Osteocyte (in vitro differentiated cells): ENCODE results near the gene ARL15. TPM values are rescaled to one million over a fixed set of nuclear protein-coding genes. Genes with fewer than 3 reads are reported as not detected.
A peak's percentile ranks its signal among the peaks of the same experiment; 100 is the strongest.

Source experiments
- DNase-seq: peaks from one replicate; pipeline ENCODE4 v3.0.0; 2021; ENCODE audit warnings: mixed read lengths; ENCODE audit not compliant: unreplicated experiment; ENCODE audit errors: extremely low spot score
- H3K27ac Mint-ChIP-seq: one replicate; pipeline ENCODE4 v1.8.0; 2021; ENCODE audit warnings: mild to moderate bottlenecking, mixed read lengths; ENCODE audit not compliant: unreplicated experiment
- H3K27me3 Mint-ChIP-seq: one replicate; pipeline ENCODE4 v1.8.0; 2021; ENCODE audit warnings: mixed read lengths; ENCODE audit not compliant: unreplicated experiment
- H3K36me3 Mint-ChIP-seq: one replicate; pipeline ENCODE4 v1.8.0; 2021; ENCODE audit warnings: mixed read lengths; ENCODE audit not compliant: unreplicated experiment
- H3K4me1 Mint-ChIP-seq: one replicate; pipeline ENCODE4 v1.8.0; 2021; ENCODE audit warnings: mixed read lengths; ENCODE audit not compliant: unreplicated experiment
- H3K4me3 Mint-ChIP-seq: one replicate; pipeline ENCODE4 v1.8.0; 2021; ENCODE audit warnings: mild to moderate bottlenecking, moderate library complexity, mixed read lengths; ENCODE audit not compliant: unreplicated experiment
- H3K9me3 Mint-ChIP-seq: one replicate; pipeline ENCODE4 v1.8.0; 2021; ENCODE audit warnings: mixed read lengths; ENCODE audit not compliant: unreplicated experiment
- CTCF ChIP-seq: fragments of 200-600 bp; sonication (generic); IDR thresholded peaks from 2 replicates; pipeline ENCODE4 v1.5.0; 2021; ENCODE audit warnings: antibody characterized with exemption, mild to moderate bottlenecking, moderate library complexity
- total RNA-seq: library from RNA; stranded (reverse); gene quantifications from 2 replicates; pipeline ENCODE4 v1.2.1, GENCODE V29; 2021

Gene ARL15
- total RNA-seq, 1 donor from 2014 or later, result 16.6 TPM

- Mint-ChIP-seq H3K9me3 (no peaks in the 10 kb centered on the region), H3K27ac (no peak overlapping the region), H3K4me1 (peaks cover under 1% of the 10 kb centered on the region), H3K36me3 (no peaks in the 10 kb centered on the region), H3K4me3 (no peak overlapping the region), H3K27me3 (no peaks in the 10 kb centered on the region)
- peak; percentile 88 for TF ChIP-seq CTCF
- DNase-seq, result no peak
These were observed 92.4 kb downstream of the ARL15 start for GRCh38 chr5:54217826-54218503.

GRCh38 chr5:54215233-54215736, 95.1 kb downstream of the ARL15 start:
- no peak overlapping the region for H3K27ac Mint-ChIP-seq
- no peak for TF ChIP-seq CTCF
- peaks cover 14% of the 10 kb centered on the region for H3K4me1 Mint-ChIP-seq
- H3K4me3 Mint-ChIP-seq, result no peak overlapping the region
- no peaks in the 10 kb centered on the region for H3K27me3 Mint-ChIP-seq
- H3K9me3 Mint-ChIP-seq, result no peaks in the 10 kb centered on the region
- H3K36me3 Mint-ChIP-seq, result no peaks in the 10 kb centered on the region
- no peak for DNase-seq

- DNase-seq, result no peak
- Mint-ChIP-seq H3K36me3 (no peaks in the 10 kb centered on the region), H3K27me3 (no peaks in the 10 kb centered on the region), H3K9me3 (no peaks in the 10 kb centered on the region), H3K4me3 (no peak overlapping the region), H3K4me1 (peaks cover 14% of the 10 kb centered on the region), H3K27ac (no peak overlapping the region)
- no peak for TF ChIP-seq CTCF
These were observed 95.7 kb downstream of the ARL15 start for GRCh38 chr5:54214722-54215121.

GRCh38 chr5:54212331-54212730, 98.0 kb downstream of the ARL15 start:
- Mint-ChIP-seq H3K27me3 (no peaks in the 10 kb centered on the region), H3K9me3 (no peaks in the 10 kb centered on the region), H3K4me3 (no peak overlapping the region), H3K27ac (no peak overlapping the region), H3K4me1 (peaks cover 14% of the 10 kb centered on the region), H3K36me3 (no peaks in the 10 kb centered on the region)
- DNase-seq, result no peak
- TF ChIP-seq CTCF, result no peak

- Mint-ChIP-seq H3K4me1 (peaks cover 14% of the 10 kb centered on the region), H3K9me3 (no peaks in the 10 kb centered on the region), H3K36me3 (no peaks in the 10 kb centered on the region), H3K27me3 (no peaks in the 10 kb centered on the region), H3K4me3 (no peak overlapping the region), H3K27ac (no peak overlapping the region)
- no peak for DNase-seq
- no peak for TF ChIP-seq CTCF
These were observed 98.5 kb downstream of the ARL15 start for GRCh38 chr5:54211912-54212311.
